Activated CD8-positive, alpha-beta memory T cell treated with anti-CD3 and anti-CD28 coated beads, Interleukin-2, amount 50 U/mL, for 24 hours (primary cell): Measurements from ENCODE around the gene FAM168A.
"Not testable (repeated sequence)": the region's sequence is repeated elsewhere in the genome, so short reads cannot be mapped to it uniquely, and the experiment has no call there.

Source experiments
- DNase-seq: peaks from one replicate; pipeline ENCODE4 v3.0.0-alpha.2; 2020; ENCODE audit errors: extremely low read depth

Gene FAM168A

DNA sequence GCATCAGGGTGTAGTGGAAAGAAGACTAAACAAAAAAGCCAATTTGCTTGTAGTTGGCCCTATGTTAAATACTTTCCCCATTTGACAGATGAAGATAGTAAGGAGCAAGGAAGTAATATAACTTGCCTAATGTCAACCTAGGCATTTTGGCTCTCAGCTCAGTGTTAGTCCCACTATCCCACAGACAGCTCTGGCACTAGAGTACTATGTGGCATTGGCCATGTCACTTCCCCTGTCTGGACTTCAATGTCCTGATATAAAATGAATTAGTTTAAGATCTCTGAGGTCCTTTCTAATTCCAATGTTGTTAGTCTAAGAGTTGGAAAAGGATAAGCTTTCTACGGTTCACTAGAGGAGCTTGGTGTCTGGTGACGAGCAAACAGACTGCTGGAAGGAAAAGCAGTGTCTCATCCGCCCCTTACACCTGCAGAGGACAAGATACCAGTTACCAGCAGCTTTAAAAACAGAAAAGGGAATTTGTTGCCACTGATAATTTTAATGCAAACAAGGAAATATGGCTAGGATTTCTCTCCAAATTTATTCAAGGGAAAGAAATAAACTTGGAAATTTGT lies 129.2 kb downstream of the FAM168A start:
- no peak for DNase-seq

DNA sequence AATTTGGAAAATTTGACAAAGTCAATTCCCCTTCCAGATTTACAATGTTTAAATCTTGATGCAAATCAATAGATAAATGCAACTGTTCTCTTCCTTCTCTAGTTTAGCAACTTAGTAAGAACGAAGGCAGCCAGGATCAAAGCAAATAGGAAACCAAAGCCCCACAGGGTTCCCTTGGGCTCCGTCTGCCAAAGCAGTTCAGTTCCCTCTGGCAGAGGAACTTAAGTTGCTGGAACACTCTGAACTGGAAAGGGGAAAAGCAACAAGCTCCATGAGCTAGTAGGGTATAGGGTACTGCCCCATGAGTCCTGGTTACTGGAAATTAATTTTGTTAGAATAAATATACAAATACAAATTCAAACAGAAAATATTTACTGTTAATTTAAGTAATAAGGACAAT lies 130.4 kb downstream of the FAM168A start:
- DNase-seq = no peak

DNA sequence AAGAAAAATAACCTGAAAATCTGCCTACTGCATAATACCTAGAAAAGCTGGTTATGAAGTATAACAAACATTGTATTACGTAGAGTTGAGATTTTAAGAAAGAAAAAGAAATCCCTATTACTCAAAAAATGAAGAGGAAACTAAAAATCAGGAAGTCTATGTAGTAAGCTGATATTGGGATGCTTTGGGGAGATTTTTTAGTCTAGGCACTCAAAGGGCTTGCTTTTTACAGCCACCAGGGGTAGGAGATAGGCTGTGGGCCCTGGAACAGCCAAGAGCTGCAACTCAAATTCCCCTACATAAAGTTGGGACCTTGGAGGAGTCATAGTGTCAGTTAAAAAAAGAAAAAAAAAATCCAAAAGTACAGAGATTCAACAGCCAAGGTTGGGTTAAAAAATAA lies 131.3 kb downstream of the FAM168A start:
- no peak for DNase-seq

DNA sequence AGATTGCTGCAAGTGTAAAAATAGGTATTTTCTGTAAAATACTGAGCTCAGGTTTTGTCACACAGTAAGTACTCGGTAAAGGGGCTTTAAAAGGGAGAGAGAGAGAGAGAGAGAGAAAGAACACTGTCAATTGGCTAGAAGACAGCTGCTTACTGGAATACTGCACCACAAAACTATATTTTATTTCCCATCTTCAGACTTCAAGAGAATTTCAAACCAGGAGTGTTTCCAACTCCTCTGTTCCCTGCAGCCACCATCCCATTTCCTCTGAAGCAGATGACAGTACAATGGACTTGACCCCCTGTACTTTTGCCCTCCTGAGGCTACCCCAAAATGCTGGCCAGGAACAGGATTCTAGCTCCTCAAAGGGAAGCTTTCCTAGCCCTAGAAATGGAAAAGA lies 132.0 kb downstream of the FAM168A start:
- no peak for DNase-seq

DNA sequence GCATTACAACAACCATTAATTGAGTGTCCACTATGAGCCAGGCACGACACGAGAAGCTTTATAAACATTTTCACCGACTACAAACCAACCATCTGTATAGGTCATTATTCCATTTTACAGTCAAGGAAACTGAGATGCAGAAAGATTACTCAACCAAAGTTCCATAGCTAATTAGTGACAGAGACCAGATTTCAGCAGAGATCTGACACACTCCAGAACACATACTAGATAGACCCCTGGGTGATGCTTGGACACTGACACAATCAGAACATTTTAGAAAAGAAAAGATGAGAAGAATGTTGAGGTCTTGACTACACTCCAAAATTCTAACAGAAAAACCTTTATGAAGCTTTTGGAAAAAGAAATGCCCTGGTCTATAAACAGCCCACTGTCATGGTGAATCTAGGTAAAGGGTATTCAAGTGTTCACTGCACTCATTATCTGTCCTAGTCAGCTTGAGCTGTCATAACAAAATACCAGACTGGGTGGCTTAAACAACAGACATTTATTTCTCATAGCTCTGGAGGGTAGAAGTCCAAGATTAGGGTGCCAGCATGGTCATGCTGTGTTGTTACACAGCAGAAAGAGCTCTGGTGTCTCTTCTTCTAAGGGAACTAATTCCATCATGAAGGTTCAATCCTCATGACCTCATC lies 132.8 kb downstream of the FAM168A start:
- DNase-seq = no peak

DNA sequence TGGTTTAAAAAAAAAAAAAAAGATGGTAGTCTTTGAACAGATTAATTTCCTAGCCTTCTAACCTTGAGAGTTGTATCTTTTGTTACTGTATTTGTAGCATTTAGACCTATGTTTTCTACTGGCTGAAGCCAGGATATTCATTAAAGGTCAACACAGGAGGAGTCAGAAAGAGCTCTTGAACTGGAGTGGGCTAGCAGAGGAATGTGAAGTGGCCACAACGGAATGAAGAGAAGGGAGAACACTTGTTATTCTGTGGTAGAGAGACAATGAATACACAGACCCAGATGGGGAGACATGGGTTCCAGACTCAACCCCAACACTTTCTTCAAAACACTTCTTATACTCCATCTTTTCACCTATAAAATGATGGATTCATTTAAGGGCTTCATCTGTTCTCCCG lies 133.6 kb downstream of the FAM168A start:
- no peak for DNase-seq

DNA sequence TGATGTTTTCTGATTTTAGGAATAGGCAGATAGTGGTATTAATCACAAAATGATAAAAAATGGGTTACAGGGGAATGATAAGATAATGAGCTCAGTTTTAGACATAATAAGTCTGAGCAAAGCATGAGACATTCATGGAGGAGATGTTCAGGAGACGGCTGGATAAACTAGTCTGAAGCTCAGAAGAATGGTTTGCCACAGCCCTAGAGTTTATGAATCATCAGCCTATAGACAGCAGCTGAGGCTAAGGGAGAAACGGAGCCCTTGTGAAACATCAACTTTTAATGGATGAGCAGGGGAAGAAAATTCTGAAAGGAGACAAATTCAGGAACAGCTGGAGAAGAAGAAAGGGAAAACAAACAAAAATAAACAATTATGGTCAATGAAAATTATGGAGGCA lies 134.6 kb downstream of the FAM168A start:
- DNase-seq = no peak

DNA sequence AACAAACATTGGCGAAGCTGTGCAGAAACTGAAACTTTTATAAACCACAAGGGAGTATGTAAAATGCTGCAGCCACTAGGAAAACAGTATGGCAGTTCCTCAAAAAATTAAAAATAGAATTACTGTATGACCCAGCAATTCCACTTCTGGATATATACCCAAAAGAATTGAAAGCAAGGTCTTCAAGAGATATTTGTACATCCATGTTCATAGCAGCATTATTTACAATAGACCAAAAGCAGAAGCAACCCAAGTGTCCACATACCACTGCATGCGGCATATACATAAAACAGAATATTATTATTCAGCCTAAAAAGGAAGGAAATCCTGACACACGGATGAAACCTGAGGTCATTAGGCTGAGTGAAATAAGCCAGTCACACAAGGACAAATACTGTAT lies 135.9 kb downstream of the FAM168A start:
- DNase-seq = no peak

DNA sequence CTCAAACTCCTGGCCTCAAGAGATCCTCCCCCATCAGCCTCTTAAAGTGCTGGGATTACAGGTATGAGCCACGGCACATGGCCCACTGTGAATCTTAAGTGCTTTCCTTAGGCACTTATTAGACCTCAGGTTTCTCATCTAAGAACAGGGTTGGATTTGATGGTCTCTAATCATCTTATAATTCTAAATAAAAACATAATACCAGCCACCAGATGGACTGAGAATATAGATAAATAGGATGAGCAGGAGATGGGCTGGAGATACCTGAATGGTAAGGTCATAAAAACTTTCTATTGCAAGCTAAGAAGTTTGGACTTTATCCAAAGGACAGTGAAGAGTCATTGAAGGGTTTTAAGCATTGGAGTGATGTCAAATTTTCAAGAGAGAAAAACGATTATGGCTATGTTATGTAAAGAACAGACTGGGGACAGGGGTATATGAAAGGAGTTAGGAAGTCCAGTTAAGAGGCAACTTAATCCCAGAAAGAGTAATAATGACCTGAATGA lies 136.5 kb downstream of the FAM168A start:
- no peak for DNase-seq

DNA sequence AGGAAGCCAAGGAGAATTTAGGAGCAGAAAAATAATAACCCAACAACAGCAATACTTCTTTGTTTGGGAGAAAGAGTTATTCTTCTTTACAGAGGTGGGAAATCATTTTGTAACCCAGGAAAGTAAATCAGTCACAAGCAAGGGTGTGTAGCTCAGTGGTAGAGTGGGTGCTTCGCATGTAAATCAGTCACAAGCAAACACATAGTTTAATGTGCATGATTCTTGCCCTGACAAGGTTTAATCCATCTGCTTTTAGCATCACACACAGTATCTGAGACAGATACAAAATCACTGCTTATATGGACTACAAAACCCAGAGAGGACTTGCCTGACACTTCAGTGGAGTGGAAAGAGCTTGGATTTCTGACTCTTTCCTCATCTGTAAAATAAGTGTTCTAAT lies 139.7 kb downstream of the FAM168A start:
- DNase-seq = no peak

DNA sequence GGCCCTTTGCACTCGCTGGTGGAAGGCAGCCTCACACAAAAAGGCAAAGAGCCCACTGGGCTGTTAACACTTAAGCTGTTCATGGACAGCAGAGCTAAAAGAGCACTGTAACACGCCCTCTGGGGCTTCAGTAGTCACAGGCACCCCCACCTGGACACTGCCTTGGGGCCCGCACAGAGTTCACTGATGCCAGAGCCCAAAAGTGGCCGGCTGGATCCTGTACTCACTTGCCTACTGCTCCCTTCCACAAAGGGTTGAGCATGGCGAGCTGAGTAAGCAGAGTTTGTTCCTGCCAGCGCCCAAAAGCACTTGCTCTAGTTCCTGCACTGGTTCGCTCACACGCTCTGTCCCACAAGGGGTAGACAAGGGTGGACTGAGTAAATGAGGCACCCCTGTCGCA lies 142.9 kb downstream of the FAM168A start:
- no peak for DNase-seq

DNA sequence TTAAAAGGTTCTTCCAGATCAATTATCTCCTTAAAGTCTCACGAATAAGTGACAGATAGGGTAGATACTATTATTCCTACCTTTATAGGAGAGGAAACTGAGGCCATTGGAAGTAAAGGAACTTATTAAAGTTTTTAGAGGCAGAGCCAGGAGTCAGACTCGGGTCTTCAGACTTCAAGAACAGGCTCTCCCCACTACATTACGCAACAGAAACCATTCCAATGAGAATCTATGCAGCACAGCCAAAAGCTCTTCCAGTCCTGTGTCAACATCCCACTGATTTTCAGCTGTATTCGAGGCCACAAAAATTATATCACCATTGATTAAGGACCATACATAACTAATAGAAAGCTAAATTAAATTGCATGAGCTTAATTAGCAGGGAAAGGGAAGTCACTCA lies 144.3 kb downstream of the FAM168A start:
- no peak for DNase-seq

DNA sequence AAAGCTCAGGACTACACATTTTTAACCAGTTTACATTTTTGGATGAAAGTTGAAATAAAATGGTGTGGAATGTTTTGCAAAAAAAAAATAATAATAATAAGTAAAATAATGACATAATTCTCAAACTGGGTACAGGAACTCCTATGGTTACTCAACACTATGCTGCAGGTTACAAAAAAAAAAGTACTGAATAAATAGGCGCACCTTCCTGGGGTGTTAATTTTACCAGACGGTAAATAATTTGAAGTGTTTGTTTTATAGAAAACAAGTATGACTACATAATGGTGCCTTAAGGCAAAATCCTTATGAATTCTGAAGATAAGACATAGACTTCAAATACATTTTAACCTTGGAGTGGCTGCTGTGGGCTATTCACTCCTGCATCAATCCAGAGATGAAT lies 145.2 kb downstream of the FAM168A start:
- DNase-seq = no peak

DNA sequence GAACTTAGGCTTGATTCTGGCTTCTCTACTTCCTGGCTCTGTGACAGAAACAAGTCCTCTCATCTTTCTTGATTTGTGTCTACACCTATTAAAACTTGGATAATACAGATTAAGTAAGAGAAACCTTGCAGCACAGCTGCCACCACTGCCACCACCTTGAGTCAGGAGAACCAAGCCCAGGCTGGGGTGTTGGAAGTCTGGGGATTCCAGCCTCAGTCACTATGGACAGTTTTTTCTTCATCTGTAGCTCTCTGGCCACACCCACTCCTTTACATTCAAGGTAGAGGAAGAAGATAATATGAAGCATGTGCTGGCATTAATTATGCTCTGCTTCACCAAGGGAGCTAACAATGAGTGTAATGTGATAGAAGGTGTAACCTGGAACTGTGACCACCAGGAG lies 146.0 kb downstream of the FAM168A start:
- DNase-seq = no peak

DNA sequence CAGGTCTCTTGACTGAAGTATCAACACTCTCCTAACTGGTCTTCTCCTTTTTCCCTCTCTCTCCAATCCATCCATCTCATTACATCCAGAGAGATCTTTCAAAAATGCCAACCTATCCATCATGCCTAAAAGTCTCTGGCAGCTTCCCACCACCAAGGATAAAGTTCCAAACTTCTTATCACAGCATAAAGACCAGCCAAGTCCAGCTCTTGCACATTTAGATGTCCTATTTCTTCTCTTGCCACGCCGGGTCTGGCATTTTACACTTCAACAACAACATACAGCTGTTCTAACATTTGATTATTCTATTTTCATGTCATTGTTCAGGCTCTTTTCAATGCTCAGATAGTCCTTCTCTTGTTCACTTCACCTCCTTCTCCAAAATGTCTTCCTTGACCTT lies 151.1 kb downstream of the FAM168A start:
- no peak for DNase-seq

DNA sequence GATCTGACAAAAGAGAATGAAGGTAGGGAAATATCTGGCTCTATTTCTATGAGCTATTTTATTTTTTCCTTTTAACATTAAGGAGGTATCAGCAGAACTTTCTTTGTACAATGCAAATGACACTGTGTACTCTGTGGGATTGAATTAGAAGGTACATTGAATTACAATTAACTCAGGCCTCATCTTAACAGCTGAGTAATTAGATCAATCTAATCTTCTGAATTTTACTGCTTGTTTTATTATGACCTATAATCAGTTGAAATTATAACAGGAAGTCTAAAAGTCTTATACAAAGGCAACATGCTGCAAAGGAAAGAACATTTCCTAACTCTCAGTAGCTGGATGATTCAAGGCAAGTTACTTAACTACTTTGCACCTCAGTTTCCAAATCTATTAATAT lies 151.9 kb downstream of the FAM168A start:
- no peak for DNase-seq

DNA sequence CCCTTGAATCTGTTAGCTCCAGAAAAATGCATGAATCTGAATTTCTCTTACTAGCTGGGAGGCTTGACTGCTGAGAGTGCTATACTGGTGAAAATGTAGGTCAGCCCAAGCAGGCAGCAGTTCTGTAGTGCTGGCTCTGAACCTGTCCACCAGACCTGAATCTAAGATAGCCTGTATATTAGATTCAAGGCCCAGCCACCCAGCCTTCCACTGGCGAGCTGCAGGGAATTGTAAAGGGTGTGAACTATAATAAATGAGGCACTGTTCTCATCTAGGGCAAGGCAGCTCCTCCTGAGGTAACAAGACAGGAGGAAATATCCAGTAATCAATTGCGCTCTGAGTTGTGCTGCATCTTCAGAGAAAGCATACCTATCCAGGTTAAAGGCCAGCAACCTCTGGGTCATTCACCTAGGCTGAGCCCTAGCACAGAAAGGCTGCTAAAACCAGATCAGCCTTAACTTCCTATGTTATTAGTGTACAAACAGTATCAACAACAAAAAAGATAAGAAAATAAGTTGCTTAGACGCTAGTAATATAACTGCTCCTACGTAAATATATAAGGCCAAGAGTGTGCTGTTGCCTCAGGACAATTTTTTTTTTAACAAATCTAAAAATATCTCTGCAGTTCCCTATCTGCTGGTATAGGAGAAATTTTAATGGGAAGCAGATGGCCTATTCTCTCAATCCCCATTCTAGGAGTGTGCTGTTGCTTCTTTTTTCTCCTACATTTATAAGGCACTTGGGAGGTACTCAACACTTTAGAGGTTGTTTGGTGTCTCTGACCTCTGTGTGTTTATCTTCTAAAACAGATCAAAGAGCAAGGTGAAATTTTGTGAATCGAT lies 158.7 kb downstream of the FAM168A start:
- no peak for DNase-seq

DNA sequence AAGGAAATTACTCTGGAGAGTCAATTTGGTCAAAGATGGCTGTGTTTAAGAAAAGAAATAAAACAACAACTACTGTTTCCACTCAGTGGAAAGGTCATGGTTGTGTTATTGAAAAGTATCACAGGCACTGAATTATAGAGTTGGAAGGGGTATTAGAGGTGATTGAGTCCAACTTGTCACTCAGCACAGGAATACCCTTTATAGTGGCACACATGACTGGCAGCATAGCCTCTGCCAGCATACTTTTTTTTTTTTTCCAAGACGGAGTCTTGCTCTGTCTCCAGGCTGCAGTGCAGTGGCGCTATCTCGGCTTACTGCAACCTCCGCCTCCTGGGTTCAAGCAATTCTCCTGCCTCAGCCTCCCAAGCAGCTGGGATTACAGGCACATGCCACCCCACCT lies 161.1 kb downstream of the FAM168A start:
- not testable (repeated sequence) for DNase-seq

DNA sequence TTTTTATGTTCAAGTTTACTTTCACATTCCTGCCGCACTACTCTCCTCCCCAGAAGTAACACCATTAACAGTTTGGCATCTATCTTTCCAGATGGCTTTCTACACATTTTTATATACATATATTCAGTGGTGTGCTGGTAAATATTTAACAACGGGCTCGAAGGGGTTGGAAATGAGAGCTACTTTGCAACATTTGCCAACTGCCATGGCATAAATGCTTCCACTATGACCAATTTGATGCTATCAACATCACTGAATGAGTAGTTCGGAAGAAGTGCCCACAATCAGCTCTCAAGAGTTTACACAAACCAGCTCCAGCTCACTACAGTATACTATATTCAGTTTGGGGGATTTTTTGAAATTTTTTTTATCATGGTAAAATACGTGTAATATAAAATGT lies 166.5 kb downstream of the FAM168A start:
- DNase-seq = no peak

DNA sequence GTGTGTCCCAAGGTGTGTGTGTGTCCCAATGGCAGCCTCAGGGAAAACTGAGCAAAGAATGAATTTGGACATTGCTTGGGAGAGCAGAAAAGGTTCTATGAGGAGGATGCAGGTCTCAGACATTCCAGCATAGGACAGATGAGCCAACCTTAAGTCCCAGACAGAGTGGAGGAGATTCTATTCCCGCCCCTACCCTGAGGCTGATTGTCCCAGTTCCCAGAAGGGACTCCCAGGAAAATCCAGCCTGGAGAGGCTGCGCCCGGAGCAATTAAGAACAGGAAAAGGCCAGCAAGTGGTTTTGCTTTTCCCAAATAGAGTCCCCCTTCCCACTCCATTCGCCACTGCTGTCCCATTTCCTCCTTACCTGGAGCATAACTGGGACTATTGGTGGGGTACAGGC lies 167.6 kb downstream of the FAM168A start:
- no peak for DNase-seq

DNA sequence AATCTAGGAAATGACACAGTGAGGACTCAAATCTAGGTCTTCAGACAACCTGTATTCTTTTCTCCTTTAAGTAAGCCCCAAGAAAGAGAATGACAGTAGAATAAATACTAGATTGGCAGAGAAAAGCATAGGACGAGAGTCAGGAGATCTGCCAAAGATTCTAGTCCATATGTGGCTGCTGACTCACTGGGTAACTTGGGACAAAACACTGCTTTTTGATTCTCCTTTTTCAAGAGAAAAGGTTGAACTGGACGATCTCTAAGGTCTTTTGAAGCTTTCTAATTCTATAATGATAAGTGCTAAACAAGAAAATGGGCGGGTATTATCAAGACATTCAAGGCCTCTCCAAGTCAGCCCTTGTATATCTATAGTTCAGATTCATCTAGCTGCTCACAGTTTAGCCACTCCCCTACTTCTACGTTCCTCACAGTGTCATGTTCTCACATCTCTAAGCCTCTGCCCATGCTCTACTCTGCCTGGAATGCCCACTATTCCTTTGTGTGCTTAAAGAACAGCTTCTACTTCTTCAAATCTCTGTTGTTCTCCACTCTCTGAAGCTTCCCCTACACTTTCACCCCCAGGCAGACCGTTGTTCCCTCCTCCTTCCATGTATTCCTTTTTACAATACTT lies 168.7 kb downstream of the FAM168A start:
- no peak for DNase-seq

DNA sequence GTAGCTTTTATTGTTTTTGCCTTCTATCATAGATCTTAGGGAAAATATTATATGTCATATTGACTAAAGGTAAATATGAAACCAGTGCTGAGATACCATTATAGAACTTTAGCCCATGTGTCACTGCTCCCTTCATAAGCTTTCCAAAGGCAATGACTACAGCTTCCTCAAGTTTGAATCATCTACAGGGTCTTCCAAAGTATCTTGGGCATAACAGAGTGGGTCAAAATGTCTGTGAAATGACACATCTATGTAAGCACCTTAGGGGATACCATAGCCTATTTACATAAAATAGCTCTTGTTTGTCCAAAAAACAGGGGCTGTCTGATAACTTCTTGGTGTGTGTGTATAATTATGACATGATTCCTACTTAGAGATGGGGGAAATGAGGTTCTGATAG lies 169.2 kb downstream of the FAM168A start:
- DNase-seq = no peak

DNA sequence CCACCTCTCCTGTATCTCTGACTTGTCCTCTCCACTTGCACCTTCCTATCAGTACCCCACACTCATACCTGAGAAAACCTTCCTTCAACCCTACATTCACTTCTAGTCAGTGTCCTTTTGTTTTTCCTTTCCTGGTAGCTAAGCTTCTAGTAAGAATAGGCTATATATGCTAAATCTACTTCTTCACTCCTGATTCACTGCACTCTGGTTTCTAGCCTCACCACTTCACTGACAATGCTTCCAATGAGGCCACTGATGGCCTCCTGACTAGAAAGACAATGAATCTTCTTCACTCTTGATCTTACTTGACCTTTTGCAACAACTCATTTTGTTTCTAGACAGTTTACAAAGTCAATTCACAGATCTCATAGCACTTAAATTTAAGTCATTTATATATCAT lies 169.7 kb downstream of the FAM168A start:
- no peak for DNase-seq
